ENCODE results near the gene FOXR1. TPM values are rescaled to one million over a fixed set of nuclear protein-coding genes. Genes with fewer than 3 reads are reported as not detected.
A peak's percentile ranks its signal among the peaks of the same experiment; 100 is the strongest.

Gene FOXR1
- not detected for total RNA-seq

- H3K27me3 ChIP-seq (ENCODE audit: control insufficient read depth in 3 of 3, insufficient read depth in 3 of 3, low read length in 3 of 3) = peaks cover 2 to 5% (median 3%) of the 10 kb centered on the region in 3 donors
- H3K9me3 ChIP-seq (ENCODE audit: control insufficient read depth in 3 of 3, low read length in 3 of 3) = no peaks in the 10 kb centered on the region
- no peak within 1 kb of the TSS for H3K4me3 ChIP-seq (ENCODE audit: low read length in 3 of 3)
- no peak within 1 kb of the TSS for H3K9ac ChIP-seq (ENCODE audit: low read depth in 1 of 3, low read length in 3 of 3)
- H3K36me3 ChIP-seq (ENCODE audit: control insufficient read depth in 3 of 3, insufficient read depth in 3 of 3, low read length in 3 of 3) = no peaks in the 10 kb centered on the region
- H3K27ac ChIP-seq (ENCODE audit: low read depth, low read length) = no peak within 1 kb of the TSS
- no peaks in the 10 kb centered on the region for H3K4me1 ChIP-seq (ENCODE audit: control insufficient read depth in 3 of 3, insufficient read depth in 3 of 3, low read length in 3 of 3)
Measured at GRCh38 chr11:118971646-118972045, at the start of gene FOXR1. Gene FOXR1 (plus strand): TSS chr11:118971761. CDS start chr11:118971932, 171 bp downstream.

GRCh38 chr11:118921929-118922744 is 49.4 kb upstream of the FOXR1 start:
- peaks cover 0 to 4% (median 2%) of the 10 kb centered on the region in 3 donors for H3K36me3 ChIP-seq (ENCODE audit: control insufficient read depth in 3 of 3, insufficient read depth in 3 of 3, low read length in 3 of 3)
- H3K9ac ChIP-seq (ENCODE audit: low read depth in 1 of 3, low read length in 3 of 3) = peak overlapping the region; percentile 97 to 98 (median 98)
- H3K27me3 ChIP-seq (ENCODE audit: control insufficient read depth in 3 of 3, insufficient read depth in 3 of 3, low read length in 3 of 3) = no peaks in the 10 kb centered on the region
- H3K27ac ChIP-seq (ENCODE audit: low read depth, low read length) = peak overlapping the region; percentile 99
- no peaks in the 10 kb centered on the region for H3K9me3 ChIP-seq (ENCODE audit: control insufficient read depth in 3 of 3, low read length in 3 of 3)
- peak overlapping the region; percentile 89 to 98 (median 97) for H3K4me3 ChIP-seq (ENCODE audit: low read length in 3 of 3)
- peaks cover 75 to 88% (median 78%) of the 10 kb centered on the region in 3 donors for H3K4me1 ChIP-seq (ENCODE audit: control insufficient read depth in 3 of 3, insufficient read depth in 3 of 3, low read length in 3 of 3)

GRCh38 chr11:118922745-118923627 is 48.6 kb upstream of the FOXR1 start:
- H3K27ac ChIP-seq (ENCODE audit: low read depth, low read length) = peak overlapping the region; percentile 99
- no peaks in the 10 kb centered on the region for H3K9me3 ChIP-seq (ENCODE audit: control insufficient read depth in 3 of 3, low read length in 3 of 3)
- H3K36me3 ChIP-seq (ENCODE audit: control insufficient read depth in 3 of 3, insufficient read depth in 3 of 3, low read length in 3 of 3) = peaks cover 0 to 4% (median 2%) of the 10 kb centered on the region in 3 donors
- peak overlapping the region; percentile 97 to 98 (median 98) for H3K9ac ChIP-seq (ENCODE audit: low read depth in 1 of 3, low read length in 3 of 3)
- H3K27me3 ChIP-seq (ENCODE audit: control insufficient read depth in 3 of 3, insufficient read depth in 3 of 3, low read length in 3 of 3) = no peaks in the 10 kb centered on the region
- H3K4me3 ChIP-seq (ENCODE audit: low read length in 3 of 3) = peak overlapping the region; percentile 89 to 98 (median 97)
- H3K4me1 ChIP-seq (ENCODE audit: control insufficient read depth in 3 of 3, insufficient read depth in 3 of 3, low read length in 3 of 3) = peaks cover 75 to 88% (median 77%) of the 10 kb centered on the region in 3 donors

- Histone ChIP-seq H3K4me1 (ENCODE audit: control insufficient read depth in 3 of 3, insufficient read depth in 3 of 3, low read length in 3 of 3) (peaks cover 71 to 86% (median 74%) of the 10 kb centered on the region in 3 donors), H3K9me3 (ENCODE audit: control insufficient read depth in 3 of 3, low read length in 3 of 3) (no peaks in the 10 kb centered on the region), H3K27me3 (ENCODE audit: control insufficient read depth in 3 of 3, insufficient read depth in 3 of 3, low read length in 3 of 3) (no peaks in the 10 kb centered on the region), H3K27ac (ENCODE audit: low read depth, low read length) (peak overlapping the region; percentile 99), H3K9ac (ENCODE audit: low read depth in 1 of 3, low read length in 3 of 3) (peak overlapping the region; percentile 97 to 98 (median 98)), H3K36me3 (ENCODE audit: control insufficient read depth in 3 of 3, insufficient read depth in 3 of 3, low read length in 3 of 3) (peaks cover 0 to 4% (median 2%) of the 10 kb centered on the region in 3 donors), H3K4me3 (ENCODE audit: low read length in 3 of 3) (peak overlapping the region; percentile 89 to 98 (median 97))
Measured at GRCh38 chr11:118923721-118924587, 47.6 kb upstream of the FOXR1 start.

GRCh38 chr11:118924591-118925585 is 46.7 kb upstream of the FOXR1 start:
- peaks cover 0 to 4% (median 2%) of the 10 kb centered on the region in 3 donors for H3K36me3 ChIP-seq (ENCODE audit: control insufficient read depth in 3 of 3, insufficient read depth in 3 of 3, low read length in 3 of 3)
- peak overlapping the region; percentile 97 to 98 (median 98) for H3K9ac ChIP-seq (ENCODE audit: low read depth in 1 of 3, low read length in 3 of 3)
- H3K27me3 ChIP-seq (ENCODE audit: control insufficient read depth in 3 of 3, insufficient read depth in 3 of 3, low read length in 3 of 3) = no peaks in the 10 kb centered on the region
- peak overlapping the region; percentile 99 for H3K27ac ChIP-seq (ENCODE audit: low read depth, low read length)
- H3K4me1 ChIP-seq (ENCODE audit: control insufficient read depth in 3 of 3, insufficient read depth in 3 of 3, low read length in 3 of 3) = peaks cover 64 to 78% (median 66%) of the 10 kb centered on the region in 3 donors
- H3K4me3 ChIP-seq (ENCODE audit: low read length in 3 of 3) = peak overlapping the region; percentile 89 to 98 (median 97)
- no peaks in the 10 kb centered on the region for H3K9me3 ChIP-seq (ENCODE audit: control insufficient read depth in 3 of 3, low read length in 3 of 3)

GRCh38 chr11:118927554-118928100 is 43.9 kb upstream of the FOXR1 start:
- Histone ChIP-seq H3K4me3 (ENCODE audit: low read length in 3 of 3) (peak overlapping the region; percentile 22 to 96 (median 68)), H3K27ac (ENCODE audit: low read depth, low read length) (peak overlapping the region; percentile 100), H3K36me3 (ENCODE audit: control insufficient read depth in 3 of 3, insufficient read depth in 3 of 3, low read length in 3 of 3) (peaks cover 0 to 4% (median 2%) of the 10 kb centered on the region in 3 donors), H3K9me3 (ENCODE audit: control insufficient read depth in 3 of 3, low read length in 3 of 3) (no peaks in the 10 kb centered on the region), H3K4me1 (ENCODE audit: control insufficient read depth in 3 of 3, insufficient read depth in 3 of 3, low read length in 3 of 3) (peaks cover 47 to 64% (median 48%) of the 10 kb centered on the region in 3 donors), H3K9ac (ENCODE audit: low read depth in 1 of 3, low read length in 3 of 3) (peak overlapping the region; percentile 61 to 93 (median 84)), H3K27me3 (ENCODE audit: control insufficient read depth in 3 of 3, insufficient read depth in 3 of 3, low read length in 3 of 3) (no peaks in the 10 kb centered on the region)

- Histone ChIP-seq H3K9ac (ENCODE audit: low read depth in 1 of 3, low read length in 3 of 3) (peak overlapping the region; percentile 83 to 93 (median 84)), H3K27ac (ENCODE audit: low read depth, low read length) (peak overlapping the region; percentile 100), H3K9me3 (ENCODE audit: control insufficient read depth in 3 of 3, low read length in 3 of 3) (no peaks in the 10 kb centered on the region), H3K27me3 (ENCODE audit: control insufficient read depth in 3 of 3, insufficient read depth in 3 of 3, low read length in 3 of 3) (no peaks in the 10 kb centered on the region), H3K4me3 (ENCODE audit: low read length in 3 of 3) (peak overlapping the region; percentile 91 to 96 (median 95)), H3K4me1 (ENCODE audit: control insufficient read depth in 3 of 3, insufficient read depth in 3 of 3, low read length in 3 of 3) (peaks cover 46 to 63% (median 47%) of the 10 kb centered on the region in 3 donors), H3K36me3 (ENCODE audit: control insufficient read depth in 3 of 3, insufficient read depth in 3 of 3, low read length in 3 of 3) (peaks cover 0 to 4% (median 2%) of the 10 kb centered on the region in 3 donors)
Measured at GRCh38 chr11:118928101-118928869, 43.3 kb upstream of the FOXR1 start.

All from skeletal muscle tissue (tissue), 4 donors.